ENCODE measurements around the gene OR2S2. TPM values are rescaled to one million over a fixed set of nuclear protein-coding genes. Genes with fewer than 3 reads are reported as not detected.

The OR2S2 gene
- total and polyA plus RNA-seq, 2 of the 4 experiments (the other 2 are of a cell fraction) = 0.46 to 0.90 TPM

- Histone ChIP-seq H3K4ac (ENCODE audit: low read depth, low read length) (peak overlapping the region; percentile 34; the same call in 1 of the 2 replicates), H3K56ac (ENCODE audit: extremely low read depth, insufficient read depth, low read length) (no peak overlapping the region), H3K27me3 (ENCODE audit: control insufficient read depth, insufficient read depth, low read length) (no peaks in the 10 kb centered on the region), H3K4me1 (ENCODE audit: control insufficient read depth, insufficient read depth, low read length) (peaks cover 12% of the 10 kb centered on the region), H4K5ac (ENCODE audit: low read depth, low read length) (peak overlapping the region; percentile 73; the same call in 1 of the 2 replicates), H3K9ac (ENCODE audit: low read depth, low read length) (no peak overlapping the region), H3K18ac (ENCODE audit: low read depth, low read length) (peak overlapping the region; percentile 79; the same call in 1 of the 2 replicates), H3K14ac (replicated peaks; ENCODE audit: low read depth, low read length) (peak overlapping the region; percentile 48), H4K91ac (ENCODE audit: insufficient read depth, low read depth, low read length) (peak overlapping the region; percentile 75), H3K36me3 (ENCODE audit: control insufficient read depth, insufficient read depth, low read length) (no peaks in the 10 kb centered on the region), H2AFZ (replicated peaks; ENCODE audit: low read length, poor library complexity) (no peak overlapping the region), H4K20me1 (ENCODE audit: insufficient read depth, low read length) (no peaks in the 10 kb centered on the region), H2BK15ac (ENCODE audit: low read depth, low read length) (peak overlapping the region; percentile 33; the same call in 1 of the 3 replicates), H2BK5ac (ENCODE audit: low read depth, low read length, poor library complexity, severe bottlenecking) (peak overlapping the region; percentile 74), H3K9me1 (ENCODE audit: insufficient read depth, low read length) (peaks cover 9% of the 10 kb centered on the region), H2AK5ac (ENCODE audit: low read depth, low read length) (0 out of 2 replicates have a peak overlapping the region, but pooled peaks have one; percentile 60), H2AK9ac (replicated peaks; ENCODE audit: low read depth, low read length, poor library complexity) (no peak overlapping the region), H2BK20ac (ENCODE audit: low read depth, low read length) (peak overlapping the region; percentile 92), H3K9me3 (ENCODE audit: control insufficient read depth, insufficient read depth, low read length) (no peaks in the 10 kb centered on the region), H3K23ac (ENCODE audit: low read depth, low read length) (peak overlapping the region; percentile 48; the same call in 1 of the 2 replicates), H3K79me1 (ENCODE audit: low read depth in 1 of 2, low read length in 2 of 2) (no peaks in the 10 kb centered on the region), H3K4me2 (ENCODE audit: low read depth, low read length) (no peak overlapping the region), H3K27ac (ENCODE audit: insufficient read depth, low read length) (no peak overlapping the region), H2BK120ac (ENCODE audit: low read depth, low read length) (peak overlapping the region; percentile 75), H4K8ac (ENCODE audit: low read depth in 2 of 2, low read length in 2 of 2) (peak overlapping the region; percentile 42 to 75; a peak in 3 of 4 replicates), H3K4me3 (ENCODE audit: insufficient read depth, low read depth, low read length) (no peak overlapping the region)
- intact Hi-C loops (cut with micrococcal nuclease) (loop anchor here (10.0 kb wide), 1 partner anchor 373 kb away; no protein-coding TSS in a partner anchor), in situ Hi-C loops (cut with MboI; ENCODE audit: low sequenced_read_pairs) (no loop called here), dilution Hi-C loops (cut with HindIII; ENCODE audit: low sequenced_read_pairs, unreplicated experiment) (no loop called here)
- ChIA-PET CTCF (no interaction called here), POLR2A (ENCODE audit: unreplicated experiment) (interaction anchor here (1.2 kb wide), 1 partner anchor 78 kb away, joined by 3 read pairs; no protein-coding TSS in a partner anchor)
- TF ChIP-seq RAD21 (IDR thresholded peaks at IDR 0.05; ENCODE audit: low read length) = no peak
- TF ChIP-seq CHD1 (IDR thresholded peaks at IDR 0.05; ENCODE audit: low read depth, low read length) = no peak
- no peak for TF ChIP-seq RCOR1 (IDR thresholded peaks at IDR 0.05; ENCODE audit: insufficient replicate concordance, low read length)
- no peak for TF ChIP-seq RFX5 (IDR thresholded peaks at IDR 0.05; ENCODE audit: low read depth, low read length)
- no peak for TF ChIP-seq MAZ (IDR thresholded peaks at IDR 0.05; ENCODE audit: borderline replicate concordance, low read depth, low read length)
- TF ChIP-seq MXI1 (IDR thresholded peaks at IDR 0.05; ENCODE audit: borderline replicate concordance, low read depth, low read length) = no peak
- no peak for TF ChIP-seq MAFK (IDR thresholded peaks at IDR 0.05; ENCODE audit: low read depth, low read length)
- no peak for TF ChIP-seq FOS (IDR thresholded peaks at IDR 0.05; ENCODE audit: low read depth, low read length)
- no peak for TF ChIP-seq USF2 (IDR thresholded peaks at IDR 0.05; ENCODE audit: low read depth, low read length)
- TF ChIP-seq POLR2A (IDR thresholded peaks at IDR 0.05; ENCODE audit: low read depth, low read length) = no peak
- TF ChIP-seq CTCF (conservative IDR thresholded peaks at IDR 0.05; ENCODE audit: low read depth, low read length) = no peak
- BruUV-seq (replicated peaks) = no TSS peak
- DNase-seq = peak; percentile 54
- peak; percentile 47 for ATAC-seq (ENCODE audit: low read depth)
- no CpG with 5 or more reads among the region's 6 CpGs for WGBS, 2 experiments (ENCODE audit: extremely low coverage in 2 of 2, insufficient read length in 1 of 2)
Measured at GRCh38 chr9:35951736-35952135, 6.2 kb downstream of the OR2S2 start.

Data from IMR-90 (cell line).